ENCODE results near the gene SLCO1B1. TPM values are rescaled to one million over a fixed set of nuclear protein-coding genes. Genes with fewer than 3 reads are reported as not detected.
"Not testable (repeated sequence)": the region's sequence is repeated elsewhere in the genome, so short reads cannot be mapped to it uniquely, and the experiment has no call there.

The SLCO1B1 gene
- total and polyA plus RNA-seq, 10 donors, result not detected

- WGBS, 5 donors, result 78 to 88% (median 85%) methylated on average over 3 of the region's 3 CpGs
- H3K36me3 ChIP-seq, result no peaks in the 10 kb centered on the region
- peaks cover 0 to 18% (median 12%) of the 10 kb centered on the region in 8 donors for H3K9me3 ChIP-seq
- H3K4me3 ChIP-seq, result no peak overlapping the region
- no peak overlapping the region for H3K27ac ChIP-seq
- DNase-seq, result no peak
- no peaks in the 10 kb centered on the region for H3K4me1 ChIP-seq
- H3K27me3 ChIP-seq (replicated peaks in 1 of 7), result no peaks in the 10 kb centered on the region
- intact Hi-C loops (cut with DNase I; ENCODE audit: low total_unique reads), result no loop called here
- TF ChIP-seq POLR2AphosphoS5 (IDR thresholded peaks at IDR 0.05) (no peak), CTCF (IDR thresholded peaks at IDR 0.05 in 8 of 11, conservative IDR thresholded peaks at IDR 0.05 in 3 of 11) (no peak), POLR2A (IDR thresholded peaks at IDR 0.05) (no peak)
These were observed 59.0 kb downstream of the SLCO1B1 start for GRCh38 chr12:21190016-21190415.

GRCh38 chr12:21214433-21214832 lies 83.4 kb downstream of the SLCO1B1 start:
- H3K27ac ChIP-seq; H3K4me1 ChIP-seq; H3K36me3 ChIP-seq; H3K27me3 ChIP-seq (replicated peaks in 1 of 7); H3K4me3 ChIP-seq; intact Hi-C loops (cut with DNase I; ENCODE audit: low total_unique reads); DNase-seq; H3K9me3 ChIP-seq: not testable (repeated sequence)
- WGBS, 5 donors, result 80 to 96% (median 86%) methylated on average over 4 to 19 of the region's 19 CpGs

DNA sequence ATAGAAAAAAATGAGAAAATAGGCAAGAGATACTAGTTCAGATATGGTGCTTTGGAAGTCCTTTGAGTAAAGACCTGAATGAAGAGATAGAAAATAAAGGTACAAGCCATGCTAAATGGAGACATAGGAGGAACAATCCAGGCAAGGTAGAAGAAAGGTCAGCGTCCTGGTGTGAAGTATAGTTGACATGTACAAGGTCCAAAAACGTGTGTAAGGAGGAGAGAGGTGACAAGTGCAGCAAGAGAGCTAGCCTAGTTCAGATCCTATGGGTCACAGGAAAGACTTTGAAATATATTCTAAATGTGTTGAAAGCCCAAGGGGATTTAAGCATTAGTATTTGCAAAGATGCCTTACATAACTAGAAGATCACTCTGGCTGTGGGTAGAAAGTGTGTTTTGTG lies 88.2 kb downstream of the SLCO1B1 start:
- no peaks in the 10 kb centered on the region for H3K9me3 ChIP-seq
- DNase-seq, result no peak
- no peaks in the 10 kb centered on the region for H3K27me3 ChIP-seq (replicated peaks in 1 of 7)
- H3K36me3 ChIP-seq, result no peaks in the 10 kb centered on the region
- H3K4me3 ChIP-seq, result no peak overlapping the region
- no peaks in the 10 kb centered on the region for H3K4me1 ChIP-seq
- WGBS, 5 donors, result 52 to 73% (median 57%) methylated on average over 2 of the region's 2 CpGs
- intact Hi-C loops (cut with DNase I; ENCODE audit: low total_unique reads), result no loop called here
- no peak overlapping the region for H3K27ac ChIP-seq
- TF ChIP-seq POLR2A (IDR thresholded peaks at IDR 0.05) (no peak), CTCF (IDR thresholded peaks at IDR 0.05 in 8 of 11, conservative IDR thresholded peaks at IDR 0.05 in 3 of 11) (no peak), POLR2AphosphoS5 (IDR thresholded peaks at IDR 0.05) (no peak)

GRCh38 chr12:21220266-21220665 lies 89.3 kb downstream of the SLCO1B1 start:
- no peak for DNase-seq
- Histone ChIP-seq H3K4me1 (no peaks in the 10 kb centered on the region), H3K36me3 (no peaks in the 10 kb centered on the region), H3K27me3 (replicated peaks in 1 of 7) (no peaks in the 10 kb centered on the region), H3K9me3 (no peaks in the 10 kb centered on the region), H3K27ac (no peak overlapping the region), H3K4me3 (no peak overlapping the region)
- WGBS, 5 donors, result 65 to 86% (median 73%) methylated on average over 3 of the region's 3 CpGs
- TF ChIP-seq CTCF (IDR thresholded peaks at IDR 0.05 in 8 of 11, conservative IDR thresholded peaks at IDR 0.05 in 3 of 11), result no peak
- TF ChIP-seq POLR2A (IDR thresholded peaks at IDR 0.05), result no peak
- TF ChIP-seq POLR2AphosphoS5 (IDR thresholded peaks at IDR 0.05), result no peak
- intact Hi-C loops (cut with DNase I; ENCODE audit: low total_unique reads), result no loop called here

- H3K36me3 ChIP-seq, result no peaks in the 10 kb centered on the region
- no peaks in the 10 kb centered on the region for H3K27me3 ChIP-seq (replicated peaks in 1 of 7)
- H3K27ac ChIP-seq, result no peak overlapping the region
- DNase-seq, result no peak
- TF ChIP-seq POLR2AphosphoS5 (IDR thresholded peaks at IDR 0.05) (no peak), CTCF (IDR thresholded peaks at IDR 0.05 in 8 of 11, conservative IDR thresholded peaks at IDR 0.05 in 3 of 11) (no peak), POLR2A (IDR thresholded peaks at IDR 0.05) (no peak)
- H3K4me1 ChIP-seq, result no peaks in the 10 kb centered on the region
- no peak overlapping the region for H3K4me3 ChIP-seq
- intact Hi-C loops (cut with DNase I; ENCODE audit: low total_unique reads), result no loop called here
- H3K9me3 ChIP-seq, result no peaks in the 10 kb centered on the region
These were observed 90.1 kb downstream of the SLCO1B1 start for GRCh38 chr12:21221072-21221471.

Measured in spleen (tissue), 11 donors.